Measurements from ENCODE around the gene MKX. TPM values are rescaled to one million over a fixed set of nuclear protein-coding genes. Genes with fewer than 3 reads are reported as not detected.

Gene MKX
- total RNA-seq, 4 donors from 2014 or later: 0.54 to 3.6 (median 0.90) TPM

- Histone ChIP-seq H3K27ac (peak overlapping the region in 2 of 3 donors; percentile 26 to 81), H3K4me1 (peaks cover 38 to 47% of the 10 kb centered on the region in 2 donors), H3K9me3 (no peaks in the 10 kb centered on the region), H3K36me3 (no peaks in the 10 kb centered on the region), H3K27me3 (peaks cover 15% of the 10 kb centered on the region), H3K4me3 (replicated peaks in 1 of 3) (peak overlapping the region; percentile 30 to 91 (median 58))
- peak; percentile 86 to 87 for DNase-seq
- intact Hi-C loops (cut with DNase I): loop anchor here (10.0 kb wide), 2 partner anchors 432 to 502 kb away; no protein-coding TSS in a partner anchor
- WGBS, 2 donors: 1 to 2% methylated on average over 19 to 25 of the region's 75 CpGs
- TF ChIP-seq POLR2A (IDR thresholded peaks at IDR 0.05): peak in 1 of 2 donors; percentile 32
- TF ChIP-seq, protein P1, sequence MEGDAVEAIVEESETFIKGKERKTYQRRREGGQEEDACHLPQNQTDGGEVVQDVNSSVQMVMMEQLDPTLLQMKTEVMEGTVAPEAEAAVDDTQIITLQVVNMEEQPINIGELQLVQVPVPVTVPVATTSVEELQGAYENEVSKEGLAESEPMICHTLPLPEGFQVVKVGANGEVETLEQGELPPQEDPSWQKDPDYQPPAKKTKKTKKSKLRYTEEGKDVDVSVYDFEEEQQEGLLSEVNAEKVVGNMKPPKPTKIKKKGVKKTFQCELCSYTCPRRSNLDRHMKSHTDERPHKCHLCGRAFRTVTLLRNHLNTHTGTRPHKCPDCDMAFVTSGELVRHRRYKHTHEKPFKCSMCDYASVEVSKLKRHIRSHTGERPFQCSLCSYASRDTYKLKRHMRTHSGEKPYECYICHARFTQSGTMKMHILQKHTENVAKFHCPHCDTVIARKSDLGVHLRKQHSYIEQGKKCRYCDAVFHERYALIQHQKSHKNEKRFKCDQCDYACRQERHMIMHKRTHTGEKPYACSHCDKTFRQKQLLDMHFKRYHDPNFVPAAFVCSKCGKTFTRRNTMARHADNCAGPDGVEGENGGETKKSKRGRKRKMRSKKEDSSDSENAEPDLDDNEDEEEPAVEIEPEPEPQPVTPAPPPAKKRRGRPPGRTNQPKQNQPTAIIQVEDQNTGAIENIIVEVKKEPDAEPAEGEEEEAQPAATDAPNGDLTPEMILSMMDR (IDR thresholded peaks at IDR 0.05): peak; percentile 53 to 92 (median 80)
These were observed 3.2 kb downstream of the MKX start for GRCh38 chr10:27742195-27743011.

DNA sequence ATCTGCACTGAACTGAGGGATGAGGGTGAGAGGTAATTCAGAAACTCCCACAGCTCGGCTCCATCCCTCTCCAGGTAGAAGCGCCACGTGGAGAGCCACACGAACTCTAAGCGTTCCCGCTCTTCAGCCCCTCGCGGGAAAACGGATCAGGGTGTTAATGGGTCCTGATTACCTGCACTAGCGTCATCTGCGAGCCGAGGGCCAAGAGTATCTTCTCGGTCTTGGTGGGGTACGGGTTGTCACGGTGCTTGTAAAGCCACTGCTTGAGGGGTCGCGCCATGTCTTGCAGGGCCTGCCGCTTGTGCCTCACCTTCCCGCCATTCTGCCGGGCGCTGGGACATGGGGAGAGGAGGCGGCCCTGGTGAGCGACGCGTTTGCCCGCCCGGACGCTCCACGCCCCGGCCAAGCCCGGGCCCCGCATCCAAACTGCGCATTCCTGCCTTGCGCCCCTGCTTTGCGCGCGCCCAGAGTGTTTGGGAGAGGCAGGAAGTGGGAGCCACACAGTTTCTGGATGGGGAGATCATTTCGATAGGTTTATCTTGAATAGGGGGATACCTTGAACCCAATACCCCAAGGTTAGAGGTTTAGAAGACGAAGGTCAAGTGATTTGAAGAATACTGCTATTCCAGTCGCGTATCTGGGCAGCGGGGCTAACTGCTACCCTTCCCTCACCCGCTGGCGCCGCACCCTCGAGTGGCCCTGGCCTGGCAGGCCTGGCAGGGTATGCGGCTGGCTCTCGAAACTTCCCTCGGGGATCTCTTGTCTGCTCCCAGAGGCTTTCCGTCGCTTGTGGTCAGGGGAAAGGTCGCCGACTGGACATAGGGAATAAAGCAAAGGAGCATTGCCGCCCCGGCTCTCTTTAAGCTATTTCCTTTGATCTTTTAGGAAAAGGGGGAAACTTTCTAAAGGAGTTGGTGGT lies 4.2 kb downstream of the MKX start:
- Histone ChIP-seq H3K9me3 (no peaks in the 10 kb centered on the region), H3K36me3 (no peaks in the 10 kb centered on the region), H3K4me3 (replicated peaks in 1 of 3) (peak overlapping the region in 1 of 3 donors; percentile 58), H3K4me1 (peaks cover 35 to 46% of the 10 kb centered on the region in 2 donors), H3K27me3 (peaks cover 11% of the 10 kb centered on the region), H3K27ac (no peak overlapping the region)
- intact Hi-C loops (cut with DNase I): loop anchor here (10.0 kb wide), 2 partner anchors 433 to 503 kb away; no protein-coding TSS in a partner anchor
- WGBS, 2 donors: 12% methylated on average over 24 to 43 of the region's 55 CpGs
- TF ChIP-seq, protein P1 (IDR thresholded peaks at IDR 0.05): no peak
- no peak for TF ChIP-seq POLR2A (IDR thresholded peaks at IDR 0.05)
- DNase-seq: peak; percentile 37 to 47

DNA sequence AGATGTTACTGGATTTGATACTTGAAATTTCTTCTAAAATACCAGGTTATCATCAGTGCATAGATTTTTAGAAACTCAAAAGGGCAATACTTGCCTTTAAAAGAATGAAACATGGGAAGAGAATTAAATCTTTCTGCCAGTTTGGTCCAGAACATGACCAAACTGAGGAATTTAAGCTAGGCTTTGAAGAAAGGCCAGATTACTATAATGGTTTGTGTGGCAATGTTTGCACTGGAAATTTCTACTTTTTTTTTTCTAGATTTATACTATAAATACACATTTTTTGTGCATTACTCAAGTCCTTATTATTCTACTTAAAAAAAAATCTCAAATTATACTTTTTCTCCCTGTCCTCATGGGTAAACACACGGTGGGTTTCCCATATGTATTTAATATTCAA lies 9.2 kb downstream of the MKX start:
- Histone ChIP-seq H3K36me3 (no peaks in the 10 kb centered on the region), H3K27me3 (no peaks in the 10 kb centered on the region), H3K9me3 (no peaks in the 10 kb centered on the region), H3K4me3 (replicated peaks in 1 of 3) (no peak overlapping the region), H3K4me1 (peaks cover 2 to 9% of the 10 kb centered on the region in 2 donors), H3K27ac (no peak overlapping the region)
- TF ChIP-seq POLR2A (IDR thresholded peaks at IDR 0.05): no peak
- TF ChIP-seq, protein P1 (IDR thresholded peaks at IDR 0.05): no peak
- no peak for DNase-seq
- 84 to 87% methylated on average over 1 of the region's 1 CpG for WGBS, 2 donors
- intact Hi-C loops (cut with DNase I): no loop called here

- no peaks in the 10 kb centered on the region for H3K27me3 ChIP-seq
- no peaks in the 10 kb centered on the region for H3K9me3 ChIP-seq
- intact Hi-C loops (cut with DNase I): no loop called here
- peaks cover 0 to 8% of the 10 kb centered on the region in 2 donors for H3K4me1 ChIP-seq
- no peak overlapping the region for H3K27ac ChIP-seq
- no peak for TF ChIP-seq POLR2A (IDR thresholded peaks at IDR 0.05)
- TF ChIP-seq, protein P1 (IDR thresholded peaks at IDR 0.05): no peak
- no peaks in the 10 kb centered on the region for H3K36me3 ChIP-seq
- 93 to 100% methylated on average over 1 of the region's 1 CpG for WGBS, 2 donors
- H3K4me3 ChIP-seq (replicated peaks in 1 of 3): no peak overlapping the region
- DNase-seq: no peak
These were observed 15.6 kb downstream of the MKX start for GRCh38 chr10:27730041-27730440.

Data from thyroid gland (tissue), 4 donors.